DMS114 treated with DMSO at 0.1 percent for 48 hours (cell line): ENCODE data around the gene NR1D1.

Source experiments
- DNase-seq: peaks from one replicate; lab custom pipeline; 2025; ENCODE audit not compliant: unreplicated experiment; lab: John Stamatoyannopoulos, UW

NR1D1 gene

GRCh38 chr17:40063901-40064531, 36.4 kb downstream of the NR1D1 start:
- DNase-seq, result no peak

GRCh38 chr17:40063187-40063771, 37.1 kb downstream of the NR1D1 start:
- no peak for DNase-seq

GRCh38 chr17:40062329-40063186, 37.8 kb downstream of the NR1D1 start, which contains the start of gene THRA:
Gene THRA, plus strand, starts transcription at chr17:40062965. Its CDS starts 11,524 bp downstream, at chr17:40074489.
- DNase-seq, result no peak

GRCh38 chr17:40061609-40062038, 38.8 kb downstream of the NR1D1 start:
- DNase-seq, result no peak

- no peak for DNase-seq
Observed at GRCh38 chr17:40060887-40061608, 39.3 kb downstream of the NR1D1 start.

- no peak for DNase-seq
Observed at GRCh38 chr17:40059729-40060475, 40.5 kb downstream of the NR1D1 start.

GRCh38 chr17:40058865-40059264, 41.5 kb downstream of the NR1D1 start:
- no peak for DNase-seq

- no peak for DNase-seq
Observed at GRCh38 chr17:40058186-40058784, 42.1 kb downstream of the NR1D1 start.

- no peak for DNase-seq
Observed at GRCh38 chr17:40056379-40057015, 43.9 kb downstream of the NR1D1 start.
